ENCODE measurements around the gene ARFRP1. TPM values are rescaled to one million over a fixed set of nuclear protein-coding genes. Genes with fewer than 3 reads are reported as not detected.

The ARFRP1 gene
- total and polyA plus RNA-seq, 2 of the 13 experiments (the other 11 are each of a cell fraction or from before 2014, with no cell fraction given), result 32.0 to 51.1 TPM

DNA sequence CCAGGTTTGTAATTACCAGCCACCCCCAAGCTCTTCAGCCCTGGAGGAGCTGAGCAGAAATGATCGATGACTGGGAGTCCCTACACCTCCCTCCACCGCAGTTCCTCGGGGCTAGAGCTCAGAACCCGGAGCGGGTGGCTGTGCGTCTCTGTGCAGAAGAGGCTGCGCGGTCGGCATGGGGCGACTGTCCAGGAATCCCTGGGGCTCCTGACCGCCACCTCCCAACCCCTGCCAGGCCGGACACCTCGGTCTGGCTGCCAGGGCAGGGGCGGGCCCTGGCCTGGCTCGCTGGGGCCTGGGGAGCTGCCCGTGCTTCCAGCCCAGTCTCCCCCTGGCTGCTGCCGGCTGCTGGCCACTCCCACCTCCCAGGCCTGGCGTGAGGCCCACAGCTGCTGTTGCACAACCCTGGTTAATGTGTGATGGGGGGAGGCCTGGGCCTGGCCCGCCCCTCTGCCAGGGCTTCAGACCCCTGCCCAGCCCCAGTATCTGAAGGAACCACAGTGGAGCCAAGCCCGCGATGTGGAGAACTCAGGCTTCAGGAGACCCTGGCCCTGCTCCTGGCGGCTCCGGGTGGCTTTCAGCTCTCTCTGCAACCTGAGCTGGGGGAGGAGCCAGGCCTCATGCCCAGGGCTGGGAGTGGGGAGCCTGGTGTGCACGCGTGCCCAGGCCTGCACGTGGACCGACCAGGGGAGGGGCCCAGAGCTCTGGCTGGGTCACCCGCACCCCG is 33.0 kb upstream of the ARFRP1 start (continued):
- TF ChIP-seq HNF4A (CRISPR knock-in tag; IDR thresholded peaks at IDR 0.05) (peak; percentile 82), KLF16 (CRISPR knock-in tag; IDR thresholded peaks at IDR 0.05) (peak; percentile 14 to 100; a peak in 3 of 4 replicates), ZNF30 (CRISPR knock-in tag; IDR thresholded peaks at IDR 0.05) (no peak), SAP130 (CRISPR knock-in tag; IDR thresholded peaks at IDR 0.05; ENCODE audit: low read depth) (peak; percentile 100), ZFP36 (IDR thresholded peaks at IDR 0.05; ENCODE audit: borderline replicate concordance, low read depth, low read length, partially characterized antibody) (no peak), FOXC1 (CRISPR knock-in tag; IDR thresholded peaks at IDR 0.05; ENCODE audit: borderline replicate concordance) (peak; percentile 87; the same call in 1 of the 2 replicates), ZNF501 (CRISPR knock-in tag; IDR thresholded peaks at IDR 0.05) (peak; percentile 94), ELK4 (CRISPR knock-in tag; IDR thresholded peaks at IDR 0.05; ENCODE audit: borderline replicate concordance) (peak; percentile 36), CREBL2 (CRISPR knock-in tag; IDR thresholded peaks at IDR 0.05; ENCODE audit: borderline replicate concordance) (0 out of 2 replicates have a peak, but pooled peaks have one; percentile 49), TBX2 (CRISPR knock-in tag; IDR thresholded peaks at IDR 0.05; ENCODE audit: borderline replicate concordance) (peak; percentile 99), KLF6 (CRISPR knock-in tag; IDR thresholded peaks at IDR 0.05) (peak; percentile 99), ZNF12 (CRISPR knock-in tag; IDR thresholded peaks at IDR 0.05) (peak; percentile 52; the same call in 1 of the 2 replicates), ZNF660 (CRISPR knock-in tag; IDR thresholded peaks at IDR 0.05; ENCODE audit: borderline replicate concordance, low read depth) (no peak; the same call in 1 of the 2 replicates), ZHX2 (IDR thresholded peaks at IDR 0.05; ENCODE audit: low read depth) (peak; percentile 47; the same call in 1 of the 2 replicates), ZHX2 (CRISPR knock-in tag; IDR thresholded peaks at IDR 0.05; ENCODE audit: borderline replicate concordance) (peak; percentile 87), PLRG1 (conservative IDR thresholded peaks at IDR 0.05) (no peak), MTA1 (CRISPR knock-in tag; IDR thresholded peaks at IDR 0.05; ENCODE audit: borderline replicate concordance) (peak; percentile 95; the same call in 1 of the 2 replicates), ZNF251 (CRISPR knock-in tag; IDR thresholded peaks at IDR 0.05) (no peak; the same call in none of the 2 replicates), ZC3H13 (CRISPR knock-in tag; IDR thresholded peaks at IDR 0.05) (peak; percentile 78; the same call in 1 of the 2 replicates), ZNF547 (CRISPR knock-in tag; IDR thresholded peaks at IDR 0.05) (peak; percentile 81; the same call in 1 of the 2 replicates), HMG20A (CRISPR knock-in tag; IDR thresholded peaks at IDR 0.05; ENCODE audit: borderline replicate concordance) (peak; percentile 82)
- TF ChIP-seq, protein P1, sequence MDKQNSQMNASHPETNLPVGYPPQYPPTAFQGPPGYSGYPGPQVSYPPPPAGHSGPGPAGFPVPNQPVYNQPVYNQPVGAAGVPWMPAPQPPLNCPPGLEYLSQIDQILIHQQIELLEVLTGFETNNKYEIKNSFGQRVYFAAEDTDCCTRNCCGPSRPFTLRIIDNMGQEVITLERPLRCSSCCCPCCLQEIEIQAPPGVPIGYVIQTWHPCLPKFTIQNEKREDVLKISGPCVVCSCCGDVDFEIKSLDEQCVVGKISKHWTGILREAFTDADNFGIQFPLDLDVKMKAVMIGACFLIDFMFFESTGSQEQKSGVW (CRISPR knock-in tag; IDR thresholded peaks at IDR 0.05; ENCODE audit: borderline replicate concordance), result no peak
